NCI-H1092 (cell line): ENCODE measurements around the gene AIG1.

ENCODE experiments used
- DNase-seq: peaks from one replicate; lab custom pipeline; 2025; lab: John Stamatoyannopoulos, UW

The AIG1 gene

DNA sequence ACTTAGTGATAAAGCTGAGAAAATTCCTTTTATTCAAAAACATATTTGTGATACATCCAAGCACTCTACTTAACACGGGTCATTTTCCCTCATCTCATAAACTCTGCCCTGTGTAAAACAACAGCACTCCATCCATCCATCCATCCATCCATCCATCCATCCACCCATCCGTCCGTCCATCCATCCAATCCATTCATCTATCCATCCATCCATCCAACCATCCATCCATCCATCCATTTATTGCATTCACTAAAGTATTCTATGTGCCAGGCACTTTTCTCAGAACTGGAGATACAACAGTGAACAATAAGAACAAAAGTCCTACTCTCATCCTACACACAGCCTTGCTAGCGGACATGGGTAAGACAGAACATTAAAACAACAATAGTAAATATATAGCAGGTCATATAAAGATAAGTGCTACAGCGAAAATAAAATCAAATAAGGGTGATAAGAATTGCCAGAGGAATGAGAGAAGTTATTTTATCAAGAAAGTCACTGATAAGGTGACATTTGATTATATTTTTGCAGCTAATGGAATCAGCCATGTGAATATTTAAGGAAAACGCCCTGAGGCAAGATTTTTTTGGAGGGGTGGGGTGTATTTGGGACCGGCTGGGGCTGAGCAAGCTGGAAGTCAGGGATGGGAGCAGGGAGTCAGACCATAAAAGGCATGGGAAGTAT lies 311.7 kb downstream of the AIG1 start:
- DNase-seq = no peak

DNA sequence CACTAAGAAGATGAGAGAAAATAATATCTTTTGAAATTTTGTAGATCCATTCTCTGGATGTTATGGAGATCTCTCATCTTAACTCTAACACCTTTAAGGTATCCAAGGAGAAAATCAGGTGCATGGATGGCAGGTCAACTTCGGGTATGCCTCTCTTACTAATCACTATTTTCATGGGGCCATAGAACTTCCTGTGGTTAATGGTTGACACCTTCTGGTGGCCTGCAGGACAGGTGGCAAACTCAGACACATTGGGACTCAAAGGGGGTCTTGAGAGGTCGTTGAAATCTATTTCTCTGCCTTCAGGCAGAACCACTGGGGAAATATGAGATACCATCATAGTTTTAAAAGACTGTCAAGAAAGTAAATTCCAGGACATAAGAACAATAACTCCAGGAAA lies 313.3 kb downstream of the AIG1 start:
- DNase-seq = no peak

DNA sequence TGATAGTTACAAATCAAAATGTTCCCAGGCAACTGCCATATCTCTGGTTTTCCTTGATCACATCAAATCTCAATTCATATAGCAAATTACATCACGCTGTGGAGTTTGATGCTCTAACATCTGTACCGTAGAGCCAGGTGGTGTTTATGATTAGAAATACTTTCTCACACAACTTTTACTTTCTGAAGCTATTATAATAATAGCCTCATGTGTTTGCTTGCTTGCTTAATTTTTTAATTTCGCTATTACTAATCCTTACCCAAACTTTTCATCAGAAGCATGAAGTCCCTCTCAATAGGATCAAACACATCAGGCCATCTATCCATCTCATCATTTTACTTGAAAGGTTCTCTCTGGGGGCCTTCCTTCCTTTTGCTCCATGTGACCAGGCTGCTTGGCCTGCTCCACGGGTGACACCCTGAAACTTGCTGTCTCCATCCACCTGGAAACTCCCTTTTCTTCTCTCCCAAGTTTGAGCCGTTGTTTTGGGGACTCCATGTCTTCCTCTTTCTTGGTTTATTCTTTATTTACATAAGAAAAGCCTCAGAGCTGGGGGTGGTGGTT lies 314.4 kb downstream of the AIG1 start:
- no peak for DNase-seq

DNA sequence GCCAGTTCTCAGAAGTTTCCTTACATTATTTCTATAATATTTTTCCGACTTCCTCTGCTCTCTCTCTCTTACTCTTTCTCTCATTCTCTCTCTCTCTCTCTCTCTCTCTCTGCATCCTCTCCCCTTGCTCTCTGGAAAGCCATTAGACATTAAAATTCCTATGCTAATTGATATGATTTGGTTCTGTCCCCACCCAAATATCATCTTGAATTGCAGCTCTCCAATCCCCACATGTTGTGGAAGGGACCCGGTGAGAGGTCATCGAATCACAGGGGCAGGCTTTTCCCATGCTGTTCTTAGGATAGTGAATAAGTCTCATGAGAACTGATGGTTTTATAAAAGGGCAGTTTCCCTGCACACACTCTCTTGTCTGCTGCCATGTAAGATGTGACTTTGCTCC lies 315.7 kb downstream of the AIG1 start:
- DNase-seq = no peak

DNA sequence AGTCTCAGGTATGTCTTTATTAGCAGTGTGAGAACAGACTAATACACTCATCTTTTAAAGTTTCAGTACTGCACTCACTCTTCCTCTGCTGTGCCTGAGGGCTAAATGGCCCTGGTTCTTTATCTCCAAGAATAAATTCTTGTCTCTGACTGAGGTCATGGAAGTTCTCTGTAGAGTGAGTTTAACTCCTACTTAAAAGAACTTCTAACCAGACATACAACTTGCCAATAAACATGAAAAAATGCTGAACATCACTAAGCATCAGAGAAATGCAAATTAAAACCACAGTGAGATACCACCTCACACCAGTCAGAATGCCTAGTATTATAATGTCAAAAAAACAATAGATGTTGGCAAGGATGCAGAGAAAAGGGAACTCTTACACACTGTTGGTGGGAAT lies 316.2 kb downstream of the AIG1 start:
- no peak for DNase-seq

DNA sequence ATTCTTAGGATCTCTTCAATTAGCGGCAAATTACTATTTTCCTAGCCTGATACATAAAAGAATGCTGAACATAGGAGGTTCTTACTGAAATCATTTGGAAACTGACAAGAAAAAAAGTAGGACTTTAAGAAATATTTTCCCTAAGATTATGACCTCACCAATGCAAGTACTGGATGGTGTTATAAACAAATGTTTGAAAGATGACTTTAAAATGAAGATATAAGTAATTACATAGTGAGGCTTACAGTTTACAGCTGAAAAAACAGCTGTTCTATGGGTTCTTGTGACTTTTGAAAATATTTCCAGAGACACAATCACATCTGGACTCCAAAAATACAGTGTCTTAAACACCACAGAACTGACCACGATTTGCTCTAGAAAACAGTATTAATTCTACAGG lies 324.9 kb downstream of the AIG1 start:
- DNase-seq = no peak

DNA sequence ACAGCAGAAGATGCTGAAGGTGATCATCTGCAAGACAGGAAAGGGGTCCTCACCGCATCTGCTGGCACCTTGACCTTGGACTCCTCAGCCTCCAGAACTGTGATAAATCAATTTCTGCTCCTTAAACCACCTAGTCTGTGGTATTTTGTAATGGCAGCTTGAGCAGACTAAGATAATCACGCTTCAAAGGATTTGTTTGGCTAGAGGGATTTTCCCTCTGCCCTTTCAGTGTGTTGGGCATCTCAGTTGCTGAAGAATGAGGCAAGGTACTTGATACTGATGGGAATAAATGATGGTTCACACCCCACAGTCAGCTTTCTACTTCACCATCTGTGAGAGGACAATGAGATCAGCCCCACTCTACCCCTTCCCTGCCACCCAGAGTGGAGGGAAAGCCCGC lies 329.6 kb downstream of the AIG1 start:
- no peak for DNase-seq
